ENCODE results near the gene NCK2.

NCK2 gene

DNA sequence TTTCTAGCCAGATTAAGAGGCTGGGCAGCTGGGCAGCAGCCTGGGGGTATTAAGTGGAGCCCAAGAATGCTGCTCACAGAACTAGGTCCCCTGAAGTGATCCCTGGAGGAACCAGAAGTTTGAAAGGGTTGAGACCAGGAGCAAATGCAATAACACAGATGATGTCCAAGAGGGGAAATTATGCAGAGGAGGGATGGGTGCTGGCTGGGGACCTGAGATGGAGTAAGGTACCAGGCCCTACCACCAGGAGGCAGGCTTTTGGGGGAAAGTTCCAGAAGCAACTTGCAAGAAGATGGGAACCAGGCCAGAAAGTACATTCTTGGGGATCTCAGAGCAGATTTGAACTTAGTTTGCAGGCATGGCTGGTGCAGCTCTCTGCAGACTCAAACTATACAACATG is 175.1 kb downstream of the NCK2 start:
- POLR2A ChIA-PET, result no interaction called here
- CTCF ChIA-PET, result interaction anchor here (0.9 to 1.2 kb wide), 3 partner anchors 15 to 29 kb away, joined by 3 to 4 read pairs (median 3); no protein-coding TSS in a partner anchor
- TF ChIP-seq, protein P1, sequence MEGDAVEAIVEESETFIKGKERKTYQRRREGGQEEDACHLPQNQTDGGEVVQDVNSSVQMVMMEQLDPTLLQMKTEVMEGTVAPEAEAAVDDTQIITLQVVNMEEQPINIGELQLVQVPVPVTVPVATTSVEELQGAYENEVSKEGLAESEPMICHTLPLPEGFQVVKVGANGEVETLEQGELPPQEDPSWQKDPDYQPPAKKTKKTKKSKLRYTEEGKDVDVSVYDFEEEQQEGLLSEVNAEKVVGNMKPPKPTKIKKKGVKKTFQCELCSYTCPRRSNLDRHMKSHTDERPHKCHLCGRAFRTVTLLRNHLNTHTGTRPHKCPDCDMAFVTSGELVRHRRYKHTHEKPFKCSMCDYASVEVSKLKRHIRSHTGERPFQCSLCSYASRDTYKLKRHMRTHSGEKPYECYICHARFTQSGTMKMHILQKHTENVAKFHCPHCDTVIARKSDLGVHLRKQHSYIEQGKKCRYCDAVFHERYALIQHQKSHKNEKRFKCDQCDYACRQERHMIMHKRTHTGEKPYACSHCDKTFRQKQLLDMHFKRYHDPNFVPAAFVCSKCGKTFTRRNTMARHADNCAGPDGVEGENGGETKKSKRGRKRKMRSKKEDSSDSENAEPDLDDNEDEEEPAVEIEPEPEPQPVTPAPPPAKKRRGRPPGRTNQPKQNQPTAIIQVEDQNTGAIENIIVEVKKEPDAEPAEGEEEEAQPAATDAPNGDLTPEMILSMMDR (IDR thresholded peaks at IDR 0.05; ENCODE audit: control extremely low read depth, extremely low read depth, low read depth, missing control alignments), result peak; percentile 9
- DNase-seq (ENCODE audit: extremely low spot score), result no peak

DNA sequence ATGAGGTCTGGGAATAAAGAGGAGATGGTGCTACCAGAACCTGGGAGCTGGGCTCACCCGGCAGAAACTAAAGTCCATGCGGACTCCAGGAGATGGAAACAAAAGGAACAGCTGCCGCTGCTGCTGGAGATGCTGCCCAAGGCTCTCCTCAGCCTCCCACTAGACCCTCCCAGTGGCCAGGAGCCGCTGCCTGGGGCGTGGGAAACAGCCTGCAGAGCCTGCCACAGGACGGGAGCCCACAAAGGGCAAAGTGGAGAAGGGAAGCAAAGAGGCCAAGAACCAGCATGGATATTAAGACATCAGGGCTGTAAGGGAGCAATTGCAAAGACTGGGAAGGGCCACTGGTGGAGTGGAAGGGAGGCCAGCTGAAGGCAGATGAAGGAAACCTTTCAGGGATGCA is 179.6 kb downstream of the NCK2 start:
- TF ChIP-seq, protein P1 (IDR thresholded peaks at IDR 0.05; ENCODE audit: control extremely low read depth, extremely low read depth, low read depth, missing control alignments), result no peak
- ChIA-PET POLR2A (no interaction called here), CTCF (no interaction called here)
- no peak for DNase-seq (ENCODE audit: extremely low spot score)

- no peak for DNase-seq (ENCODE audit: extremely low spot score)
- ChIA-PET POLR2A (no interaction called here), CTCF (no interaction called here)
- TF ChIP-seq, protein P1 (IDR thresholded peaks at IDR 0.05; ENCODE audit: control extremely low read depth, extremely low read depth, low read depth, missing control alignments), result no peak
Observed at GRCh38 chr2:105924932-105925331, 180.2 kb downstream of the NCK2 start.

- DNase-seq (ENCODE audit: extremely low spot score), result no peak
- POLR2A ChIA-PET, result no interaction called here
- CTCF ChIA-PET, result interaction anchor here (1.0 kb wide), 1 partner anchor 16 kb away, joined by 3 read pairs; no protein-coding TSS in a partner anchor
- TF ChIP-seq, protein P1 (IDR thresholded peaks at IDR 0.05; ENCODE audit: control extremely low read depth, extremely low read depth, low read depth, missing control alignments), result no peak
Observed at GRCh38 chr2:105925390-105925789, 180.7 kb downstream of the NCK2 start.

DNA sequence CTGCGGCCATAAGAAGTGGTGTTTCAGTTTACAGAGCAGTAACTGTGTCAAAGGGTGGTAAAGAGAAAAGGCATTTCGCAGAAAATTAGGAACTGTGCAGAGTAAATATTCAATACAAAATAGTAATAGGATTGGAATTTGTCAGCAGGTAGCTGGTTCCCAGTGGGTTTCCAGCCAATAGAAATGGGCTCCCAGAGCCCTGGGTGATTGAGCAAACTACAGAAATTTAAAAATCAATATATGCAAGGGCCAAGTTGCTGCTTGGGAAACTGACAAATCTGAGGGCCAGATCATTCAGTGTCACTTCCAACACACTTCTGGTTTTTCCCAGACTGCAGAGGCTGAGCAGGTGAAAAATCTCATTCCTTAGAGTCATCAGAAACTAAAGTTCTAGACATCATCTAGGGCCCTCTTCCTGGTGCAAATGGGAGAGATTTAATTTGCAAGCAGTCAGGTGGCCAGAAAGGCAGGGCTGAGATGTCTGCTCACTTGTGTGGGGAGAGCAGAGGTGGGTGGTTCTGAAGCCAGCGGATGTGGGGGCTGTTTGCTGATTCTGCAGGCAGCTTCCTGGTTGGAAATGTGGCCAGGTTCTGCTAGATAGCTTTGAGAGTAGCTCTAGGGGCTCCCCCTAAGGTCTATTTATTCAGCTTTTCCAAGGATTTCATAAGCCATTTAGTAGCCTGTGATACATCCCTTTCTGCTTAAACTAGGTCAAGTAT is 182.4 kb downstream of the NCK2 start:
- no peak for DNase-seq (ENCODE audit: extremely low spot score)
- TF ChIP-seq, protein P1 (IDR thresholded peaks at IDR 0.05; ENCODE audit: control extremely low read depth, extremely low read depth, low read depth, missing control alignments), result no peak
- ChIA-PET POLR2A (no interaction called here), CTCF (interaction anchor here (0.6 kb wide), 1 partner anchor 29 kb away, joined by 3 read pairs; no protein-coding TSS in a partner anchor)

- CTCF ChIA-PET, result no interaction called here
- TF ChIP-seq, protein P1 (IDR thresholded peaks at IDR 0.05; ENCODE audit: control extremely low read depth, extremely low read depth, low read depth, missing control alignments), result no peak
- POLR2A ChIA-PET, result no interaction called here
- DNase-seq (ENCODE audit: extremely low spot score), result no peak
Observed at GRCh38 chr2:105928086-105928485, 183.4 kb downstream of the NCK2 start.

Data from GM10248 (cell line).